Head of caudate nucleus (tissue), 42 donors: ENCODE measurements around the gene SGMS1.

Experiments used
- DNase-seq, 42 donors: peaks; one replicate each; pipeline versions ENCODE4 v3.0.0 to v3.0.0-alpha.2; 2020 to 2021; ENCODE audit warnings: mixed read lengths in 7 of 42
- intact Hi-C: fragments of 100-400 bp; cut with DNase I; formaldehyde crosslinking; loops from one replicate; pipeline ENCODE4 v1.15.0; 2022

Gene SGMS1

GRCh38 chr10:50400694-50401093 lies 223.1 kb downstream of the SGMS1 start:
- intact Hi-C loops = no loop called here
- DNase-seq = no peak

GRCh38 chr10:50398823-50399222 lies 224.9 kb downstream of the SGMS1 start:
- intact Hi-C loops = no loop called here

GRCh38 chr10:50398381-50398780 lies 225.4 kb downstream of the SGMS1 start:
- intact Hi-C loops = no loop called here
- DNase-seq = no peak

More at GRCh38 chr10:50398823-50399222, 224.9 kb downstream of the SGMS1 start:
- DNase-seq = no peak

GRCh38 chr10:50397312-50398140 lies 226.2 kb downstream of the SGMS1 start:
- intact Hi-C loops = no loop called here
- no peak for DNase-seq

GRCh38 chr10:50396491-50397311 lies 227.1 kb downstream of the SGMS1 start:
- DNase-seq = no peak
- intact Hi-C loops = no loop called here

GRCh38 chr10:50395851-50396250 lies 227.9 kb downstream of the SGMS1 start:
- DNase-seq = no peak
- intact Hi-C loops = no loop called here

GRCh38 chr10:50395271-50395670 lies 228.5 kb downstream of the SGMS1 start:
- intact Hi-C loops = no loop called here
- DNase-seq = no peak

- DNase-seq = no peak
- intact Hi-C loops = no loop called here
Observed at GRCh38 chr10:50394832-50395231, 228.9 kb downstream of the SGMS1 start.

- DNase-seq = no peak
- intact Hi-C loops = no loop called here
Observed at GRCh38 chr10:50393784-50394467, 229.8 kb downstream of the SGMS1 start.

GRCh38 chr10:50392966-50393718 lies 230.6 kb downstream of the SGMS1 start:
- peak in 3 of 42 donors; percentile 21 to 39 (median 33) for DNase-seq
- intact Hi-C loops = no loop called here

GRCh38 chr10:50392426-50392825 lies 231.3 kb downstream of the SGMS1 start:
- intact Hi-C loops = no loop called here
- no peak for DNase-seq

GRCh38 chr10:50390302-50390701 lies 233.5 kb downstream of the SGMS1 start:
- intact Hi-C loops = no loop called here
- DNase-seq = no peak

GRCh38 chr10:50388181-50388580 lies 235.6 kb downstream of the SGMS1 start:
- no peak for DNase-seq
- intact Hi-C loops = no loop called here

- no peak for DNase-seq
- intact Hi-C loops = no loop called here
Observed at GRCh38 chr10:50387732-50388073, 236.1 kb downstream of the SGMS1 start.

- intact Hi-C loops = no loop called here
- no peak for DNase-seq
Observed at GRCh38 chr10:50387007-50387731, 236.6 kb downstream of the SGMS1 start.

GRCh38 chr10:50385624-50386023 lies 238.1 kb downstream of the SGMS1 start:
- peak in 37 of 42 donors; percentile 9 to 80 (median 40) for DNase-seq

GRCh38 chr10:50384898-50385297 lies 238.9 kb downstream of the SGMS1 start:
- intact Hi-C loops = no loop called here
- no peak for DNase-seq

More at GRCh38 chr10:50385624-50386023, 238.1 kb downstream of the SGMS1 start:
- intact Hi-C loops = no loop called here

GRCh38 chr10:50384238-50384637 lies 239.5 kb downstream of the SGMS1 start:
- no peak for DNase-seq
- intact Hi-C loops = no loop called here
